Testis (tissue), 2 donors: ENCODE data around the gene AUTS2.

Experiments used
- CTCF ChIP-seq, 3 experiments: fragments of 450-650 bp in 2 of 3; fragments of 200-600 bp in 1 of 3; sonication (generic) in 1 of 3; IDR thresholded peaks; one replicate each; pipeline ENCODE4 v1.5.1; 2016 to 2019; ENCODE audit warnings: antibody characterized with exemption in 3 of 3, mild to moderate bottlenecking in 2 of 3, moderate library complexity in 1 of 3
- POLR2A ChIP-seq: fragments of 450-650 bp; IDR thresholded peaks from one replicate; pipeline ENCODE4 v1.6.1; 2017; ENCODE audit warnings: antibody characterized with exemption, mild to moderate bottlenecking, moderate library complexity

GRCh38 chr7:70189776-70190175 lies 591.5 kb downstream of the AUTS2 start:
- TF ChIP-seq CTCF (IDR thresholded peaks at IDR 0.05) (no peak), POLR2A (no peak)
